ENCODE results near the gene ZFPM1. TPM values are rescaled to one million over a fixed set of nuclear protein-coding genes. Genes with fewer than 3 reads are reported as not detected.

ZFPM1 gene
- total RNA-seq, 4 donors from 2014 or later = 1.9 to 5.3 (median 3.4) TPM

DNA sequence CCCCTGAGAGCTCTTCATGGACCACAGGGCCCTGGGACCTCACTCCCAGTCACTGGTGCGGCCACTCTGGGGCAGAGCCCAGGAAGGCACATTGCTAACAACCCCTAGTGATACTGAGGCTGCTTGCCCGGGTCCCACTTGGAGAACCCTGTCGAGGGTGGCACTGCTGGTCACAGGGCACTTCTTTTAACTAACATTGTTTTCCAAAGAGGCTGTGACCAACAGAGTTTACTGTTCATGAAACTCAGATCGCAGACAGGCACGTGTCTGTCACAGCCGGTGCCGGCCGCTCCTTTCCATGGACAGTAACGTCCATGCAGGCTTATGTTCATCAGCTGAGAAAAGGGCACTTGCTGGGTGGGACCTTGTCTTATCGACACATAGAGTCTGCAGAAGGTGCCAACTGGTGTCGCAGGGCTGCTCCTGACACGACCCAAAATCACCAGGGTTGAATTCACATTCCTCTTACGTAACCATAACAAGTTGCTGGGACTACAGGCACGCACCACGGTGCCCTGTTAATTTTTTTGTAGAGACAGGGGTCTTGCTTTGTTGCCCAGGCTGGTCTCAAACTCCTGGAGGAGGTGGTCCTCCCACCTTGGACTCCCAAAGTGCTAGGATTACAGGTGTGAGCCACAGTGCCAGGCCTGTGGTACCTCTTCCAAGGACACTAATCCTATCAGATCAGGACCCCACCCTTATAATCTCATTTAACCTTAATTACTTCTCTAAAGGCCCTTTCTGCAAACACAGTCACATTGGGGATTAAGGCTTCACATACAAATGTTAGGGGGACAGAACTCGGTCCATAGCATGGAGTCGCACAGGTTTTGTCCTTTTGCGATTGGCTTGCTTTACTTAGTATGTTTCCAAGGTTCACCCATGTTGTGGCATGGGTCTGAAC, 115.9 kb downstream of the ZFPM1 start:
- no peak for DNase-seq
- Histone ChIP-seq H3K4me3 (replicated peaks in 1 of 3) (peak overlapping the region in 2 of 3 donors; percentile 5 to 71), H3K27ac (no peak overlapping the region), H3K9me3 (no peaks in the 10 kb centered on the region), H3K4me1 (peaks cover 13 to 16% of the 10 kb centered on the region in 2 donors), H3K27me3 (no peaks in the 10 kb centered on the region), H3K36me3 (no peaks in the 10 kb centered on the region)
- TF ChIP-seq, protein P1, sequence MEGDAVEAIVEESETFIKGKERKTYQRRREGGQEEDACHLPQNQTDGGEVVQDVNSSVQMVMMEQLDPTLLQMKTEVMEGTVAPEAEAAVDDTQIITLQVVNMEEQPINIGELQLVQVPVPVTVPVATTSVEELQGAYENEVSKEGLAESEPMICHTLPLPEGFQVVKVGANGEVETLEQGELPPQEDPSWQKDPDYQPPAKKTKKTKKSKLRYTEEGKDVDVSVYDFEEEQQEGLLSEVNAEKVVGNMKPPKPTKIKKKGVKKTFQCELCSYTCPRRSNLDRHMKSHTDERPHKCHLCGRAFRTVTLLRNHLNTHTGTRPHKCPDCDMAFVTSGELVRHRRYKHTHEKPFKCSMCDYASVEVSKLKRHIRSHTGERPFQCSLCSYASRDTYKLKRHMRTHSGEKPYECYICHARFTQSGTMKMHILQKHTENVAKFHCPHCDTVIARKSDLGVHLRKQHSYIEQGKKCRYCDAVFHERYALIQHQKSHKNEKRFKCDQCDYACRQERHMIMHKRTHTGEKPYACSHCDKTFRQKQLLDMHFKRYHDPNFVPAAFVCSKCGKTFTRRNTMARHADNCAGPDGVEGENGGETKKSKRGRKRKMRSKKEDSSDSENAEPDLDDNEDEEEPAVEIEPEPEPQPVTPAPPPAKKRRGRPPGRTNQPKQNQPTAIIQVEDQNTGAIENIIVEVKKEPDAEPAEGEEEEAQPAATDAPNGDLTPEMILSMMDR (IDR thresholded peaks at IDR 0.05) = no peak
- no peak for TF ChIP-seq POLR2A (IDR thresholded peaks at IDR 0.05)
- WGBS, 2 donors = 88 to 92% methylated on average over 18 of the region's 18 CpGs
- intact Hi-C loops (cut with DNase I) = no loop called here

DNA sequence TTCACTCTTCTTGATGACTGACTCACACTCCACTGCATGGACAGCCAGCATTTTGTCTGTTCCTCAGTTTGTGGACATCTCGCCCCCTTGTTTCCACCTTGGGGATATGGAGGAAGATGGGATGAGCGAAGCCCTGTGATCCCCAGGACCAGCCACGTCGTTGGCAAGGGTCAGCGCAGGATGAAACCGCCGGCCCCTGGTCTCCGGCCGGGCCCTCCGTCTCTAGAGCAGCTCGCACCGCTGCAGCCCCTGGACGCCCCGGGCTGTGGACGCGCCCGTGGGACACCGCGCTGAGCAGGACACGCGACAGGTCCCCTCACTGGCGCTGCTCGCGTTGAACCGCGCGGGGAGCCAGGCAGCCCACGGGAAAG, 116.5 kb downstream of the ZFPM1 start:
- Histone ChIP-seq H3K4me3 (replicated peaks in 1 of 3) (peak overlapping the region; percentile 5 to 71 (median 16)), H3K27me3 (no peaks in the 10 kb centered on the region), H3K36me3 (no peaks in the 10 kb centered on the region), H3K27ac (peak overlapping the region in 1 of 3 donors; percentile 69), H3K9me3 (no peaks in the 10 kb centered on the region), H3K4me1 (peaks cover 13 to 16% of the 10 kb centered on the region in 2 donors)
- WGBS, 2 donors = 0 to 1% methylated on average over 17 to 28 of the region's 28 CpGs
- TF ChIP-seq, protein P1 (IDR thresholded peaks at IDR 0.05) = peak in 1 of 6 experiments; percentile 11
- peak in 1 of 2 donors; percentile 8 for TF ChIP-seq POLR2A (IDR thresholded peaks at IDR 0.05)
- intact Hi-C loops (cut with DNase I) = no loop called here
- DNase-seq = no peak

DNA sequence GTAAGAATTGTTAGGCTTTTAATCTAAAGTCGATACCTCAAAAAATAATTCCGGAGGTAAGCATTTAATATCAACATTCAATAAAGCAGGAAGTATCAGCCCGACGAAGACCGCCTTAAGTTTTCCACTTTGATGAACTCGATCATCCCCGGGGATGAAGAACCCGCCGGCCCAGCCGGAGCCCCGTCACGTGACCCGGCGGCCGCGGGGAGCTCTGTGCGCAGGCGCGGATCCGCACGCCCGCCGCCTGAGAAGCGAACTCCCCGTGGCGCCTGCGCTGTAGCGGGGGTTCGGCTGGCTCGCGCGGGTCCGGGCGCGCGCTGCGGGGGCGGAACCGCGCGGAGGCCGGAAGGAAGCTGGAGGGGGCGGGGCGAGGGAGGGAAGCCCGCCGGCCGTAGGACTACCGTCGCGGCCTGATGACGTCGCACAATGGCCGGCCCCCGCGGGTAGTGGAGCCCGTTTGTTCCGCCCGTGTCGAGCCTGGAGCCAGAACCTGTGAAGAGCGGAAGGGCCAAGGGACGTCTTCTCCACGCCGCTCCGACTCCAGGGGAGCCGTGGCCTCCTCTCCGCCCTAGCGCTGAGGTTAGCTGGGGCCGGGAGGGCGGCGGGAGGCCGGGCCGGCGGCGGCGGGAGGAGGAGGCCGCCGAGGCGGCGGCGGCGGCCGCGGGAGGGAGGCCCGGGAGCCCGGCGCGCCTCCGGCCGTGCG, 117.1 kb downstream of the ZFPM1 start, which contains the start of gene ZC3H18:
ZC3H18 (plus strand) TSS at position 419 of the 706 bp plus-strand sequence. CDS start 6,721 bp downstream, outside the sequence.
- 0% methylated on average over 1 to 9 of the region's 90 CpGs for WGBS, 2 donors
- Histone ChIP-seq H3K27ac (peak within 1 kb of the TSS in 2 of 3 donors; percentile 68 to 69), H3K4me1 (peaks cover 13 to 16% of the 10 kb centered on the region in 2 donors), H3K27me3 (no peaks in the 10 kb centered on the region), H3K9me3 (no peaks in the 10 kb centered on the region), H3K36me3 (no peaks in the 10 kb centered on the region), H3K4me3 (replicated peaks in 1 of 3) (peak within 1 kb of the TSS; percentile 5 to 71 (median 48))
- peak; percentile 97 to 98 for DNase-seq
- intact Hi-C loops (cut with DNase I) = loop anchor here (2.0 to 10.0 kb wide), 2 partner anchors 85 to 137 kb away; partner anchors contain the start of genes CTU2, CYBA and RNF166
- peak in 1 of 2 donors; percentile 77 for TF ChIP-seq POLR2A (IDR thresholded peaks at IDR 0.05)
- TF ChIP-seq, protein P1 (IDR thresholded peaks at IDR 0.05) = no peak

DNA sequence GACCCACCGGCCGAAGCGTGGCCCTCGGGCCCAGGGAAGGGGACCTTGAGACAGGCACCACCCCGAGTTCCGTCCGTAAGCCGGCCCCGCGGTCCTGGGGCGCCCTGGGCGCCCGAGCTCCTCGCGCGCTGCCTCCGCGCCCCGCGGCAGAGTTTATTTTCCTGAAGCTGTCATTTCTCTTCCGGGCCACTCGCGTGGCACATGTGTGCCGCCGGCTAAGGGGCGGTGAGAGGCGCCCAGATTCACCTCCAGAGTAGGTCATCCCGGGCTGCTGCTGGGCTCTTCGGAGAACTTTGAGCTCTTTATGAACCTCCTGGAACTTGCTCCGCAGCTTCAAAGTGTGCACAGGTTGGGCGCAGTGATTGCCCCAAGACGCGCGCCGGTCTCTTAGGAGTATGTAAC, 117.6 kb downstream of the ZFPM1 start:
- no peak for TF ChIP-seq POLR2A (IDR thresholded peaks at IDR 0.05)
- TF ChIP-seq, protein P1 (IDR thresholded peaks at IDR 0.05) = no peak
- WGBS, 2 donors = 0% methylated on average over 3 to 4 of the region's 35 CpGs
- DNase-seq = no peak
- no peaks in the 10 kb centered on the region for H3K27me3 ChIP-seq
- H3K27ac ChIP-seq = peak overlapping the region in 1 of 3 donors; percentile 68
- no peaks in the 10 kb centered on the region for H3K36me3 ChIP-seq
- H3K4me3 ChIP-seq (replicated peaks in 1 of 3) = peak overlapping the region in 2 of 3 donors; percentile 48 to 71
- intact Hi-C loops (cut with DNase I) = loop anchor here (2.0 to 10.0 kb wide), 2 partner anchors 84 to 136 kb away; partner anchors contain the start of genes CTU2, CYBA and RNF166
- no peaks in the 10 kb centered on the region for H3K9me3 ChIP-seq
- H3K4me1 ChIP-seq = peaks cover 13 to 16% of the 10 kb centered on the region in 2 donors

All from thyroid gland (tissue), 4 donors.